Body of pancreas (tissue), 4 donors: ENCODE data around the gene RPH3AL. TPM values are rescaled to one million over a fixed set of nuclear protein-coding genes. Genes with fewer than 3 reads are reported as not detected.
A peak's percentile ranks its signal among the peaks of the same experiment; 100 is the strongest.
"Not testable (repeated sequence)": the region's sequence is repeated elsewhere in the genome, so short reads cannot be mapped to it uniquely, and the experiment has no call there.

Experiments
- ATAC-seq: fragments of 150-250 bp; one replicate; pipeline ENCODE4 v1.9.1; 2016
- DNase-seq, 4 donors: peaks; one replicate each; pipeline ENCODE4 v3.0.0-alpha.2; 2019
- H3K27ac ChIP-seq, 4 donors: fragments of 200-600 bp; sonication (generic); 1 replicate in 3 of 4; 2 replicates in 1 of 4; pipeline versions ENCODE4 v1.5.1 to v1.6.1; 2016 to 2019; ENCODE audit warnings: mild to moderate bottlenecking in 1 of 4, mixed read lengths in 1 of 4, moderate library complexity in 1 of 4
- H3K27me3 ChIP-seq, 2 donors: fragments of 200-600 bp; sonication (generic); one replicate each; pipeline ENCODE4 v1.6.0; 2016; ENCODE audit warnings: mild to moderate bottlenecking in 1 of 2
- H3K36me3 ChIP-seq, 2 donors: fragments of 200-600 bp; sonication (generic); replicated peaks in 1 of 2; 2 replicates each; pipeline ENCODE4 v1.5.1; 2016; ENCODE audit warnings: low read depth in 2 of 2; ENCODE audit not compliant: insufficient read depth in 1 of 2
- H3K4me1 ChIP-seq: fragments of 200-600 bp; sonication (generic); one replicate; pipeline ENCODE4 v1.6.0; 2016
- H3K4me3 ChIP-seq, 2 donors: fragments of 200-600 bp; sonication (generic); 1 replicate in 1 of 2; 2 replicates in 1 of 2; pipeline ENCODE4 v1.5.1; 2016 to 2019
- H3K9me3 ChIP-seq, 3 donors: fragments of 200-600 bp; sonication (generic); 1 replicate in 2 of 3; 2 replicates in 1 of 3; pipeline ENCODE4 v1.5.1; 2016
- POLR2A ChIP-seq, 3 donors: fragments of 450-650 bp; IDR thresholded peaks; one replicate each; pipeline ENCODE4 v1.6.1; 2016; ENCODE audit warnings: antibody characterized with exemption in 3 of 3, mild to moderate bottlenecking in 2 of 3
- WGBS, 2 donors: methylation state at CpG; one replicate each; pipeline ENCODE4 v1.1.5; 2017; 5-methylcytosine and 5-hydroxymethylcytosine counted together
- intact Hi-C: fragments of 100-400 bp; cut with DNase I; formaldehyde crosslinking; loops from one replicate; pipeline ENCODE4 v1.15.1; 2023
- total RNA-seq, 2 donors: library from RNA; depleted of rRNA; stranded (reverse); fragments of >200 nt; gene quantifications; one replicate each; pipeline ENCODE4 v1.1.0, GENCODE V29; 2016
- TF ChIP-seq, protein P1 (sequence below), 7 experiments: fragments of 450-650 bp in 4 of 7; fragments of 200-600 bp in 3 of 7; sonication (generic) in 3 of 7; IDR thresholded peaks; one replicate each; pipeline ENCODE4 v1.5.1; 2016 to 2019; ENCODE audit warnings: antibody characterized with exemption in 7 of 7

The RPH3AL gene
- total RNA-seq, 2 donors from 2014 or later: 77.1 to 89.5 TPM

DNA sequence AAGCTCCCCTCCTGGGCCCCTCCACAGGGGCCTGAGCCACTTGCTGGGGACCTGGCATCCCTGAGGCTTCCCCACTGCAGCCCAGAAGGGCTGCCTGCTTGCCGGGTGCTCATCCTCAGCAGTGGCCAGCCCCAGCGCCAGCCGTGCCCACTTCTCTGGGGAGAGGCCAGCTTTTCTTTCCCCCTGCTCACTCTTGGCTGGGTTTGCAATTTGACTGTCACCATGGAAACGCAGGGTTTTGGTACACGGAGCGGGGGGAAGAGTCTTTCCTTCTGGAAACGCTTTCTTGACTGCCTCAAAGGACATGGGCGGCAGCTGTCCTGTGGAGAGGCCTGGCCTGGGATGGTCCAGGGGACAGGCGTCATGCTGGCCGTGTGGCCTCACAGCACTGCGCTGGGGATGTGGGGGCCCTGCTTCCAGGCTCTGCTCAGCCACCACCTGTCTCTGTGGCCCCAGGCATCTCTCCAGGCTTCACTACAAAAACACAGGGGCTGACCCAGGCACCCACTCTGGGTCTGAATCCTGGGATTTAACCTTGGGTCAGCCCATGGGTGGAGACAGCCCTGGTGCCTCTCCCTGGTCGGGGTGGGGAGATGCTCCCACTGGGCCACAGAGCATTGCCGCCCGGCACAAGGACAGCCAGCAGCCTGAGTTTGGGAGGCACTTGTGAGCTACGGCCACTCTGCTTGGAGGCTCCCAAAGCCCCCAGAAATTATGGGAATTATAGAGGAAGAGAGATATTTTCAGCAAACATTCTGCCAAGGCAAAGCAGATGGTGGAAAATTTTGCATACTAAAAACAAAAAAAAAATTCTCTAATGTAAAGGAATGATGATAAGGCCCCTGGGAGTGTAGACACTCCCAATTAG is 125.3 kb downstream of the RPH3AL start:
- no peak overlapping the region for H3K4me3 ChIP-seq
- 78 to 80% methylated on average over 2 to 14 of the region's 15 CpGs for WGBS, 2 donors
- intact Hi-C loops: no loop called here
- no peak for ATAC-seq
- H3K4me1 ChIP-seq: no peaks in the 10 kb centered on the region
- H3K36me3 ChIP-seq: no peaks in the 10 kb centered on the region
- no peak overlapping the region for H3K27ac ChIP-seq
- DNase-seq: peak in 1 of 4 donors; percentile 7
- no peak for TF ChIP-seq POLR2A (IDR thresholded peaks at IDR 0.05)
- TF ChIP-seq, protein P1, sequence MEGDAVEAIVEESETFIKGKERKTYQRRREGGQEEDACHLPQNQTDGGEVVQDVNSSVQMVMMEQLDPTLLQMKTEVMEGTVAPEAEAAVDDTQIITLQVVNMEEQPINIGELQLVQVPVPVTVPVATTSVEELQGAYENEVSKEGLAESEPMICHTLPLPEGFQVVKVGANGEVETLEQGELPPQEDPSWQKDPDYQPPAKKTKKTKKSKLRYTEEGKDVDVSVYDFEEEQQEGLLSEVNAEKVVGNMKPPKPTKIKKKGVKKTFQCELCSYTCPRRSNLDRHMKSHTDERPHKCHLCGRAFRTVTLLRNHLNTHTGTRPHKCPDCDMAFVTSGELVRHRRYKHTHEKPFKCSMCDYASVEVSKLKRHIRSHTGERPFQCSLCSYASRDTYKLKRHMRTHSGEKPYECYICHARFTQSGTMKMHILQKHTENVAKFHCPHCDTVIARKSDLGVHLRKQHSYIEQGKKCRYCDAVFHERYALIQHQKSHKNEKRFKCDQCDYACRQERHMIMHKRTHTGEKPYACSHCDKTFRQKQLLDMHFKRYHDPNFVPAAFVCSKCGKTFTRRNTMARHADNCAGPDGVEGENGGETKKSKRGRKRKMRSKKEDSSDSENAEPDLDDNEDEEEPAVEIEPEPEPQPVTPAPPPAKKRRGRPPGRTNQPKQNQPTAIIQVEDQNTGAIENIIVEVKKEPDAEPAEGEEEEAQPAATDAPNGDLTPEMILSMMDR (IDR thresholded peaks at IDR 0.05): no peak
- H3K9me3 ChIP-seq: no peaks in the 10 kb centered on the region
- H3K27me3 ChIP-seq: no peaks in the 10 kb centered on the region

DNA sequence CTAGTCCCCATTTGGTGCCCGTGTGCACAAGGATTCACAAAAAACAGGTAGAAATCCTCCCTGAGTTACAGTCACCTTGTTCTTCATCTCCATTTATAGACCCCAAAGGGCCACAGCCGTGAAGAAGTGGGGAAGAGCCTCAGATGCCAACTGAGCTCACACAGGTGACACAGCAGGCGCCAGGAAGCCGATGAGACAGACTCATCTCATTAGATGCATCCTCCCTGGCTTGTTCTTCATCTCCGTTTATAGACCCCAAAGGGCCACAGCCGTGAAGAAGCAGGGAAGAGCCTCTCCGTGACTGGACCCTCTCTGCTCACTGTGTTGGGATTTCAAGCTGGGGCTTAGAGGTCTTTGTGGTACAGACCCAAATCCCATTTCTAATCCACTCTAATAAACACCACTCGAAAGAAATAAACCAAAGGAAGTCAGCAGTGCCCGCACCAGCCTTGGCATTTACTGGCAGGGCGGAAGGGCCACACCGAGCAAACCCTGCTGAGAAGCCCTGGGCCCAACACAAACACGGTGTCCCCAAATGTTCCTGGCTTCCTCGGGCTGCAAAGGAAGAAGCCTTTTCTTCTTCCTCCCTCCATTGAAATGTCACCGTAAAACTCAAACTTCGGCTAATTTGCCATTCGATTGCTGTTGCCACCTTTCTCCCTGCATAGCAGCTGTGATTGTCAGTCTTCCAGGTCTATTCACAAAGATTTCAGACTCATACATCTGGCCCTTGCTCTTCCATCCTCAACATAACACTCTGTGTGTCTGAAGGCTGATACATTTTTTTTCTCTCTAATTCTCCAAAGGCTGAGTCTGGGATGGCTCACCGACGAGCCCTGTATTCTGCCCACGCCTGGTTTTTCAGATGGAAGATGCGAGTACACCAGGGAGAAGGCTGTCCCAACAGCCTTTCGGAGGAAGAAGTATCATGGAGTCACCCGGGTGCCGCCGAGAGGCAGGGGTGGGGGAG is 126.2 kb downstream of the RPH3AL start:
- no peaks in the 10 kb centered on the region for H3K4me1 ChIP-seq
- intact Hi-C loops: no loop called here
- no peaks in the 10 kb centered on the region for H3K27me3 ChIP-seq
- H3K4me3 ChIP-seq: no peak overlapping the region
- ATAC-seq (no peak), DNase-seq (peak in 1 of 4 donors; percentile 7)
- no peaks in the 10 kb centered on the region for H3K36me3 ChIP-seq
- 86 to 94% methylated on average over 24 of the region's 24 CpGs for WGBS, 2 donors
- TF ChIP-seq, protein P1 (IDR thresholded peaks at IDR 0.05): no peak
- no peak for TF ChIP-seq POLR2A (IDR thresholded peaks at IDR 0.05)
- H3K9me3 ChIP-seq: no peaks in the 10 kb centered on the region
- H3K27ac ChIP-seq: no peak overlapping the region

DNA sequence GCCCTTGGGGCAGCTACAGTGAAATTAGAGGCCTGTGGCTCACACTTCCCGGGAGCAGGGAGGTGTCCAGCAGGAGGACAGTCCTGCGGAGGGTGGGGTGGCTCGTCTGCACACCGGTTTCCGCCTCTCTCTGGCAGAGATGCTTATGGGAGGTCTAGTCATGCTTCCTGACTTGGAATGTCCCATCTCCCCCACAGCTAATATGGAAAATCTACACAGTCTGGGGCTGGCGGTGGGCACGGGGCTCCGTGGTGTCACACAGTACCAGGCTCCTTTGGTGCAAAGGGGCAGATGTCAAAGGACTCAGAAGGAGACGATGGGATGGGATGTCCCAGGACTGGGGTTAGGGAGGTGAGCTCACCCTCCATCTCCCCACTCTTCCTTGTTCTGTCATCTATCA is 127.1 kb downstream of the RPH3AL start:
- Histone ChIP-seq H3K27ac (no peak overlapping the region), H3K9me3 (no peaks in the 10 kb centered on the region), H3K36me3 (no peaks in the 10 kb centered on the region), H3K27me3 (no peaks in the 10 kb centered on the region), H3K4me3 (no peak overlapping the region), H3K4me1 (no peaks in the 10 kb centered on the region)
- ATAC-seq (no peak), DNase-seq (no peak)
- intact Hi-C loops: no loop called here
- TF ChIP-seq, protein P1 (IDR thresholded peaks at IDR 0.05): no peak
- no peak for TF ChIP-seq POLR2A (IDR thresholded peaks at IDR 0.05)
- WGBS, 2 donors: 88 to 98% methylated on average over 5 to 9 of the region's 9 CpGs

DNA sequence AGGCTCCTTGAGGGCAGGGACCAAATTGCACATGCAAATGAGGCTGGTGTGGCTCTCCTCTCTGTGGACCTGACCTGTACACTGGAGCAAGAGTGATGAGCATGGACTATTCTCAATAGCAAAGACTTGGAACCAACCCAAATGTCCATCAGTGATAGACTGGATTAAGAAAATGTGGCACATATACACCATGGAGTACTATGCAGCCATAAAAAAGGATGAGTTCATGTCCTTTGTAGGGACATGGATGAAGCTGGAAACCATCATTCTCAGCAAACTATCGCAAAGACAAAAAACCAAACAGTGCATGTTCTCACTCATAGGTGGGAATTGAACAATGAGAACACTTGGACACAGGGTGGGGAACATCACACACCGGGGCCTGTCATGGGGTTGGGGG is 128.0 kb downstream of the RPH3AL start:
- 94 to 100% methylated on average over 2 of the region's 2 CpGs for WGBS, 2 donors

More for the DNA sequence above, 128.0 kb downstream of the RPH3AL start:
- intact Hi-C loops, H3K4me3 ChIP-seq, H3K27me3 ChIP-seq, H3K27ac ChIP-seq, DNase-seq, H3K4me1 ChIP-seq, H3K9me3 ChIP-seq, ATAC-seq, H3K36me3 ChIP-seq: not testable (repeated sequence)
